Cerebellar cortex (tissue), 1 donor: ENCODE results near the gene TBX3.

ENCODE experiments used
- DNase-seq: peaks from one replicate; pipeline ENCODE4 v3.0.0-alpha.2; 2015; ENCODE audit warnings: low spot score

The TBX3 gene

DNA sequence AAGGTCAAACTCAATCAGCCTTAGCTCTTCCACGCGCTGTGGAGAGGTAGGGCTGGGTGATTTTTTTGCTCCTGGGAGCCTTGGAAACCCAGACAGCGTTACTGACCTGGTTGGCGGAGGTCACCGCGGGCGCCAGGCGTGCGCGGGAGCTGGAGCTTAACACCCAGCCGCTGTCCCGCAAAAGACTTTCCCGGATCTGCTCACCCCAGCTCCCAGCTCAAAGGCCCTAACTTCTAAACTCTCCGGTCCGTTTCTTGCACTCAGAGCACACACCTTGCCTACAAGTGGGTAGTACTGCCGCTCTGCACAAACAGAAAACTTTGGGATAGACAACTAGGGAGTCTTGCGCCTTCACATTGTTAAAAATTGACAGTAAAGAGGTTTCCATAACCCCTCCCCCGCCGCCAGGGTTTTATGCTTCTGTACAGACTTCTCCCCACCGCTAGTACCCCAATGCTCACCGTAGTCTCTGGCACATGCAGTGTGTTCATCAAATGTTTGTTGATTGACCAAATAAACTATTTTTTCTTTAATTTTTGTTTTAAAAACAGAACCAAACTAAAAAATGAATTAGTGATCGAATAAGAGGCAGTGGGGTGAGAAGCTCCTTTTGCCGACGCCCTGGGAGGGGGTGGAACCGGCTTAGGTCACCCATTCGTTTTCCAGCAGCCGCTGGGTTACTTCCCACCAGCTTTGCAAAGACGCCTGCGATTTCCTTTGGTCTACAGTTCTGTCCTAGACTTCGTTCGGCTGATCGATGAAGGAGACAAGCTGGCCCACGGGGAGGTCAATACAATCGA, 12.7 kb upstream of the TBX3 start:
- no peak for DNase-seq

DNA sequence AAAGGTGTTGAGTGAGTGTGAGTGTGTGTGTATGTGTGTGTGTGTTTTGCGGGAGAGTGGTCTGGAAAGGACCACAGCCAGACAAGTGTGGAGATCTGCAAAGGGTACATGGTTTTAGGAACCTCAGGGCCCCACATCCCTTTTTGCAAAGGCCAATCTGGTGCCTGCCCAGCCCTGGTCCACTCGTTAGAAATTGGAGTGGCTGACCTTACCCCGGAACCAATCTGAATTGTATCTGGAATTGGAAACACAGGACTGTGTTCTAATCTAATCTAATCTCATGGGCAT, 11.3 kb upstream of the TBX3 start:
- DNase-seq: no peak

GRCh38 chr12:114694436-114695304, 10.7 kb upstream of the TBX3 start:
- DNase-seq: no peak

DNA sequence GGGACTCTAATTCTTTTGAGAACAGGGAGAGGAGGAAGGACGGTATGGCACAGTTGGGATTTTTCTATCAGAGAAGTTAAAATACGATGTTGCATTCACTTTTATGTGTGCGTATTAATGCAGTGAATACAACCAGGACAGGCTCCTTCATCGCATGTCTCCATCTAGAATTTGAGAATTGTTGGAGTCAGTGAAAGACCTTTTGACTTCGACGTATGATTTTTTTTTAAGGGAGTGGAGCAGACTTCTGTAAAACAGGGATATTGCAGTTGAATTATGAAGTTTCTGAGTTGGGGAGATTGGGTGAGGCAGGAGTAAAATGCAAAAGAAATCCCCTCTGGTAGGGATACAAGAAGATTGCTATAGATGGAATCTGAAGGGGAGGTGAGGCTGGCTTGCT, 9.6 kb upstream of the TBX3 start:
- DNase-seq: no peak

DNA sequence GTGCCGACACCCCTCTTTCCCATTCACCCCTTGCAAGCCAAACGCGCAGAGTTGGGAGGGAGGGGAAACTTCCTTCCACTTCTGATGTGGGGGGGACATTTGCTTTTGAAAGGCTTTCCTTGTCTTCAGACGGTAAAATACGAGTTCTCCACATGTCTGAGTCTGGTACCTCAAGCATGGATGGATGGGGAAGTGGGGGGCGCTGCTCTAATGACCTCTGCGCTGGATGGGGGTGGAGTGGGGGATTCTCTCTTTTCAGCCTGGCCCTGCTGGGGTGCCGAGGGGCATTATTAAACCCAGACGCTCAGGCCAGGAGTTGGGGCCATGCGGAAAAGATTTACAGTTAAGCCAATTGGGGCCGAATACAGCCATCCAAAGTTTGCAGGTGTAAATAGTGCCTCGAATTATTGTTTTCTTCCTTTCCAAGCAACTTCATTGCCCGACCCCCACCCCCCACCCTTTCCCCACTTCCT, 9.1 kb upstream of the TBX3 start:
- DNase-seq: no peak

GRCh38 chr12:114692186-114693058, 8.4 kb upstream of the TBX3 start:
- DNase-seq: no peak

GRCh38 chr12:114691763-114692185, 7.8 kb upstream of the TBX3 start:
- DNase-seq: no peak

DNA sequence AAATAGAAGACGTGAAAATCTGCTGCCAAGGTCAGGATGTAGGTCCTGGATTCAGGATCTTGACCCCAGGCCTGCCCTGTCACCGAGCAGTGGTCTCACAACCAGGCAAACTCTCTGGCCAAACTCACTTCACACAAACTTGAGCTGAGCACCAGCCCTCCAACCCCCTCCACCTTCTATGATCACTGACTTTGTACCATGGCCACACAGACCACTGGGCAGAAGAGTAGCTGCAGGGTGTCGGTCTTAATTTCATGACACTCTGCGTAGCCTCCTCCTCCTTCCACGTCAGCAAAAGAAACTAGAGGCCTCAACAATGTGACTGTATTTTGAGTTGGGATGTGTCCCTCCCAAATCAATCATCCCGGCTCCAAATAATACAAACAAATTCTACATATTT, 7.2 kb upstream of the TBX3 start:
- DNase-seq: no peak

DNA sequence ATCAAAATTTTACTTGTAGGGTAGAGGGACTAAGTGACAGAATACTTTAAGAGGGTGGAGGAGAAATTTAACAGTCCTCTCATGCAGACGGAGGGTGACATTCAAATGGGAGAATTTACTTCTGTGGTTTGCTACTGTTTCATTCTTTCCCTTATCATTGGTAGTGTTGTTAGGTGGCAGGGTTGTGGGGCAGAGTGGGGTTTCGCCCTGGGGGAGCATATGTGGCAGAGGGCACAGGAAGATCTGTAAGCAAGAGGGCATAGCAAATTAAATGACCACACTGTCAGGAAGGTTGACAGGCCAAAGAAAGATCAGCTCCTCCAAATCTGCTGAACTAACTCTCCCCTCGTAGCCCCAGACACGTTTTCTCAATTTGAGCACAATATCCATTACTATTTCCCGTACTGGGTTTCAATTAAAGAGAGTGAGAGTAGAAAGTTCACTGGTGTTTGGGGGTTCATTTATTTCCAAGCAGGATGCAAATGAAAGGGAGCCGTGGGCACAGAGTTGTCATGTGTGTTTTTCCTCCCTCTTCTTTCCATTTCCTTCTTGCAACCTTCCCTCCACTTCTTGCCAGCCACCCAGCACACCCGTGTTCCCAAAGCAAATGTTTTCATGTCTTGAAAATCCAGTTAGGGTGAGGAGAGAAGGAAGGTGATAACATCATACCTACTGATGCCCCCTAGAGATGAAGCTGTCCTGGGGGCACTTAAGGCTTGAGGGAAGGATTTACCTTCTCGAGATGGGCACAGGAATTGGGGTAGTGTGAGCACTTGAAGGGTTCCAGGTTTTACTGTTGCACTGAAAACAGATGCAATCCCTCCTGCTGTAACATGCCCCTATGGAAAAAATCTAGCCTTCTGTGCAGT, 6.5 kb upstream of the TBX3 start:
- no peak for DNase-seq

GRCh38 chr12:114689075-114689994, 5.4 kb upstream of the TBX3 start:
- DNase-seq: no peak

DNA sequence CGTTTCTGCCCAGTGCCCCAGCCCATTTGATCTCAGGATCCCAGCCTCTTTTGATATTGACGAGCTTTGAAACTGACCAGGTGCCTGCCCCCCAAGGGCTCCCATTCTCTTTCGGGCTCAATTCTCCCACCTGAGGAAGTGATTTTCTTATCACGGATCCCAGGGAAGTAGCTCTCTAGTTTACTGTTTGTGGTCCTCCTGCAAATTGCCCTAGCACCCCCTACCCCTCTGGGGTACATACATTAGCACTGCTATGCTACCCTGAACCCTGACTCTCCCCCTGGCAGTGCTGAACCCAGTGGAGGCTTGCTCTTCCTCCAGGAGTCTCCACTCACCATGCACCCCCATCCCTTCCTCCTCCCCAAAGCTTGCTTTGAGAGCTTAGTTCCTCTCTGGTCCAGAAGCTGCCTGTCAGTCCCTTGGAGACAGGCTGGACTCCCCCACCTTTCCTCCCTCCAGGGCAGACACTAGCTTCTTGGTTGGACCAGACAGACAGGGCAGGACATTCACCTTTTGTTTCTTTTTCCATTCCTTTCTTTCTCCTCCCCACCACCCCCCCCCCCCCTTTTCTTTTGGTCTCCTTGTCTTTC, 4.4 kb upstream of the TBX3 start:
- no peak for DNase-seq

GRCh38 chr12:114687802-114688201, 3.8 kb upstream of the TBX3 start:
- no peak for DNase-seq

- DNase-seq: no peak
Measured at GRCh38 chr12:114686773-114687500, 3.0 kb upstream of the TBX3 start.

DNA sequence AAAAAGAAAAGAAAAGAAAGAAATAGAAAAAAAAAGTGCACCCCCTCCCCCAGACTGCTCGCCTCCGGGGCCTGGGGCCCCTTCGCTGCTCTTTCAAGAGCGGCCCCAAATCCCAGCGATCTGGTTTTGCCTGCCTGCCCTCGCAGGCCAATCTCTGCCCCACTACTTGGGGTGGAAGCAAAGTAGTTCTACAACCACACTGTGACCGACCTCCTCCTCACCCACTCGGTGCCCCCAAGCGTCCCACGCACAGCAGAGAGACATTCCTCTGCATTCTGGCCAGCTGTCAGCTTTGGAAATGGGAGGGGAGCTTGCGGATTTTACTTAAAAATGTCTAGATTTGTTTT, 2.4 kb upstream of the TBX3 start:
- no peak for DNase-seq

DNA sequence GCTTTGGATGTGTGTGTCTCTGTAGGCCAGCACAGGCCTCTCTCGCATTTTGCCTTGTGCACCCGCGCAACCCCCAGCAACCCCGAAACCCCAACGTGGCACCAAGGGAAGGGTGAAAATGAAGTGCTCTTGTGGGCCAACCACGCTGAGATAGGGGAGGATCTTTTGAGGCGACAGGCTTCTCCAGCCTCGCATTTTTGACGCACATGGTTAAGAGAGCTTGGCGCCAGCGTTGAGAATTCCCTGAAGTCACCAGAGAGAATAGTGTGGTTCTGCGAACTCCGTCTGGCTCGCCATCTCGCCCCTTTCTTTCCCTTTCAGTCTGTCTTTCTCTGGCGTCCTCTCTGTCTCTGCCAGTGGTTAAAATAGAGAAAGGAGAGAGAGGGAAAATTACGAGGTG, 1.9 kb upstream of the TBX3 start:
- DNase-seq: no peak

DNA sequence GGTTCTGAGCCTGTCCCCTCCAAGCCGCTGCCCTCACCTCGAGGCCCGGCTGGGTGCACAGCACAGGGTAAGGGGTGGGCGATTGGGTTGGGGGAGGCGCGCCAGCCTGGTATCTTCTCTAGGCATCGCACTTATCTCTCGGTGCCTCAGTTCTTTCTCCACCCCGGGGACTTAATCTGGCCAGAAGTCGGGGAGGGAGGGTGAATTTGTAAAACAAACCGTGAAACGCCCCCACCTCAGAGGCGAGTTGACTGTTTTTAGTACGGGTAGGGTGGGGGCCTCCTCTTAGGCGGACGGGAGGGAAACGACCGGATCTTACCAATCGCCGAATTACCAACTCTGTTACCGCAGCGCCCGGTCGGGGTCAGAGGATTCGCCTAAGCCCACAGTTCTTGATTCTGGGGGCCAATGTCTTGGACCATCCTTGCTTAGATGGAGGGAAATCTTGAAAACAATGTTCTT, 1.4 kb upstream of the TBX3 start:
- DNase-seq: no peak

DNA sequence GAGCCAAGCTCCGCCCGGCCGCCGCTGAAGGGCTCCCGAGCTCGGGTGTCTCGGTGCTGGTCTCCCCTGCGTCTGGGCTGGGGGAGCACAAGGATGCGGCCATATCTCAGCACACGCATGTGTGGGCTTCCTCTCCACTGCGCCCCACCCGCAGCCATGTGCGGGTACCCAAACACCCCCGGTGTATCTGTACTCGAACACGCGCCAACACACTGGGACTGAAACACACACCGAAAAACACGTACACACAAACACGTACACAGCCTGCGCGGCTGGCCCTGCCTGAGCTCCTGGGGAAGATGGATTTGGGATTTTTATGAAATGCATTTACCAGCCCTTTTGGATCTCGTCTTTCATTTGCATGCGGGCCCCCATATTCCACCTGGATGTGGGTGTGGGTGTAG, 897 bp upstream of the TBX3 start:
- DNase-seq: no peak

DNA sequence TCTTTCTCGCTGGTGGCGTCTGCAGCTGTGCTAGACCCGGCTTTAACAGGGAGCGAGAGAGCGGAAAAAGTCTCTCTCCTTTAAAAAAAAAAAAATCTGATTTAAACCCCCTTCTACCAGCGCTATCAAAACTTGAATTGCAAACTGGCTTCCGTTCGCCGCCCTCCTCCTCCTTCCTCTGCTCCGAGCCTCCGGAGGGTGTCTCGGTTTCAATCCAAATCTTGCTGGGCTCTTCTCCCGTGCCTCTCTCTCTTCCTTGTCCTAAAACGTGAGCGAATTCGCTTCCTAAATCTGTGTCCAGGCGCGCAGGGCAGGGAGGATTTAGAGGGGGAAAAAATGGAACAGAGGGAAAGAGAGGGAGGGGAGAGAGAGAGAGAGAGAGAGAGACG, 272 bp downstream of the TBX3 start:
- DNase-seq: no peak
